ENCODE data around the gene TEC. TPM values are rescaled to one million over a fixed set of nuclear protein-coding genes. Genes with fewer than 3 reads are reported as not detected.

The TEC gene
- polyA plus RNA-seq, 1 donor = 0.37 TPM

DNA sequence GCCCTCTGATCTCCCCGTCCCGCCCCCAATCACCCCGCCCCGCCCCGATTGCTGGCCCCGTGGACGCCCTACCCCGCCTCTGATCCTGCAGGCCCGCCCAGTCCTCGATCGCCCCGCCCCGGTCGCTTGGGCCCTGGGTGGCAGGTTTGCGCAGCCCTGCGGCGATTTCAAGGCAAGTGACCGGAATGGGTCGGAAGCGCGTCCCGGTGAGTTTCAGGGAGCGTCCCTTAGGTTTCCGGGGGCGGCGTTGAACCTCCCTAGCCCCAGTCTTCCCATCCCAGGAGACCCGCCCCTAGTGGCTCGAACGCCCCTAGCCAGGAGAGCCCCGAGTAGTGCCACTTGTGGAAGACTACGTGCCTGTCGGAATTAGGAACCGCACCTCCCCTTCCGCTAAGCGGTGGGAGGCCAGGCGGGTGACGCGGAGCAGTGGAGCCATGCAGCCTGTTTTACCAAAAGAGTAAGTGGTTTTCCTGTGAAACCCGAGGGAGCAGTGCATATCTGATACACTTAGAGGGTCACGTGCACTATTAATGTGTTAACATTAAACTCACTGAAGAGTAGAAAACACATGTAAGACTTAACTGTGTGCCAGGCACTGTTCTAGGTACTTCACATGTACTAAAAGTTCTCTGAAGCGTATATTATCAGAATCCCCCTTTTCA, 354 bp upstream of the TEC start:
- no peak for DNase-seq (ENCODE audit: low read depth)

DNA sequence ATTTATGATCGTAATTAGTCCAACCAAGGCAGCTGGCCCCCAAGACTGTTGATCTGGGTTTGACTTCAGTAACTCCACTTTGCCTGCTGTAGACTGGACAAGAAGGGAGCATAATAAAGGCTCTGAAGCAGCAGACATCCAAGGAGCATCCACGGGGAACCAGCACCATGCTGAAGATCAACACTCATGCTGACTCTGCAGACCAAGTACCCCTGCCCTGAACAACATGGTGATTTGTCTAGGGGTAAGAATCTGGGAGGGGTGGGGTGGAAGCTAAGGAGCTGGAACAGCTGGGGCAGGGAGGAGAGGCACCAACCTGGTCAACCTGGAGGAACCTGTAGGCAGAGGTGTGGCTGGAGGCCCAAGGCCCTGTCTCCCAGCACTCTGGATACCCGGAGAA, 2.1 kb downstream of the TEC start:
- no peak for DNase-seq (ENCODE audit: low read depth)

DNA sequence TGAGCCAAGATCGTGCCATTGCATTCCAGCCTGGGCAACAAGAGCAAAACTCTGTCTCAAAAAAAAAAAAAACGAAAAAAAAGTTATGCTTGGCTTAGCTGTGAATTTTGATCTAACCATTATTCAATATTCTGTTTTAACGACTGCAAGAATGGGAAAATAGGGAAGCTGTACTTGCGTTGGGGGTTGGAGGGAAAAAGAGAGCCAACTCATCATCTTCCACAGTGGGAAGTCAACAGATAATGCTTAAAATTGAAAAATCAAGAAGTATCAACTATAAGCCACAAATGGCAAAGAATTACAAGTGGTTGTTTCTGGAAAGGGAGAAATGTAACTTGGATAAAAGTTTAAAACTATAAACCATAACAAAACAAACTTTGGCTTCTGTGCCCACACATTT, 2.9 kb downstream of the TEC start:
- DNase-seq (ENCODE audit: low read depth) = no peak

DNA sequence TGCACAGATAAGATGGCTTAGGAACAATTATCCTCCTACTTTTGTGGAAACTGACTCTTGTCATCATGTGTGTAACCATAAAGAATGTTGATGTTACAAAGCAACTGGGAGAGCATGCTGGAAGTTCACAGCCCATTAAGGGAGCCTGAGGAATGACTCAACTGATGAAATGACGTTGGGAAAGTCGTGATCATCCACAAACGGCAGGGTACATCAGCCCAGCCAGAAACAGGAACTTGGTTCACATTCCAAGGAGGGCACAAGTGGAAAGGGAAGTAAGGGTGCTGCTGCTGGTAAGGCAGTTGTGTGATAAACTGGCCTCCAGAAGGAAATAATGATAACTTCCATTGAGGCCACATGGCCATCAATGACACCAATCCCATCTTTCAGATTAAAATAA, 6.7 kb downstream of the TEC start:
- no peak for DNase-seq (ENCODE audit: low read depth)

DNA sequence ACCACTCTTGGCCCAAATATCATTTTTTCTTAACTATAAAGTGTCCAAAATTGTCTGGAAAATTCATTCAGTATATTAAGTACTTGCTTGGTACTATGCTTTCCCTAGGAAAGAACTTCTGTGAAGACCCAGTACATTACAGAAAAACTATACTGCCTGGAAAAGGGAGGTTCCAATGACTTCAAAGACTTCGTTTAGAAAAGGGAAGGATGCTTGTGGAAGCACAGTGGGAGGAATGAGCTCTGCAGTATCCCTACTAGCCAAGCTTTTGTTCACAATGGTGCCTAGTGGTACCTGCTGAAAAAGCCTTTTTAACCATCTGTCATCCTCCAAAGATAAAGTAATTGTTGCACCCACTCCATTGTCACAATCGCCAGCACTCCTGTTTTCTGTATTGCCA, 7.2 kb downstream of the TEC start:
- no peak for DNase-seq (ENCODE audit: low read depth)

DNA sequence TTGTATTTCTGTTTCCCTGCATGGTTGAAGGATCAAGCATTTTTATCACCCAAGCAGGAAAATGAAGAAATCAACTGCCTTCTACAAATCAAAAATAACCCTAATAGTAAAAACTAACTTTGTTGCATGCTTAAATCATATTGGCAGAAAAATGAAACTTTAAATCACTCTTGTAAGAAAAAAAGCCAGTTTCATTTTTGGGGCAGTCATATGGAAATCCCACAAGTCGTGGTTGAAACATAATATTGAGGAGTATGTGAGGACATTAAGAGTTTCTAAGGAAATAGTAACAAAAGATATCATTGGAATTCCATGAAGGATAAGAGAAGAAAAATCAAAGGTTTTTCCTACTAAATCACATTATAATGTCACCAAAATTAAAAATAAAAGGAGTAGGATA, 8.4 kb downstream of the TEC start:
- DNase-seq (ENCODE audit: low read depth) = no peak

DNA sequence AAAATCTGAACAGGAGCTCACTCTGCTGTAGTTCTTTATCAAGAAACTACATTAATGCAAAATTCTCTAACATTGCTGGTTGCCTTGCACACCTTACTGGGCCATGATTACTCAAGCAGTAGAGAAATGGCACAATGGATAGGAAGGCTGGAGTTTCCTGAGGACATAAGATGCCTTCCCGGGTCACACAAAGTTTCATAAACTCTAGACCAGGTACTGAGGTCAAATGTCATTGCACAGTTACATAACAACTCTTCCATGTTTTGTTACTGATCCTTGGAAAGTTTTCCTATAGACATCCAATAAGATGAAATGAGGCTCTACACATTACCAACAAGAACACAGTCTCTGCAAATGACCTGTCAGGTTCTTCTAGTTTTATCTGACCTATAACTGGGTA, 9.9 kb downstream of the TEC start:
- no peak for DNase-seq (ENCODE audit: low read depth)

DNA sequence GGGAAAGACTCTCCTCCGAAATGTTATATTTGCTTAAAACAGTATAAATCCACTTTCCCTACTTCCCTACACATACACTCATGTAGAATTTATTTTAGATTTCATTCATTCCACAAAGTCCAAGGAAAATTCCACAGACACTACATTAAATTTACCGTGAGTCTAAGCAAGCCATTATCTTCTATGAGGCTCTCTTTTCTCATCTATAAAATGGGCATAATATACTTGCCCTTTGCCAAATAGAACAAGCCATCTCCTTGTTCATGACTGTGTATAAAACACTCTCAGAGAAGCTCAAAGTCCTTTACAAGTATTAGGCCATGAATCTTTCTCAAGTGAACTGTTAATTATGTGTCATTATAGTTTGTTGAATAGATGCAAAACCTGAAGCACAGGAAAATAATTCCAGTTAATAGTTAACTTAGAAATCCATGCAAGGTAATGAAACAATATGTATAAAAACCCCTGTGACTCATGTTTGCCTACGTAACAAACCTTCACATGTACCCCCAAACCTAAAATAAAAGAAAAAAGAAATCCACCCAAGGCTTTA, 10.7 kb downstream of the TEC start:
- no peak for DNase-seq (ENCODE audit: low read depth)

DNA sequence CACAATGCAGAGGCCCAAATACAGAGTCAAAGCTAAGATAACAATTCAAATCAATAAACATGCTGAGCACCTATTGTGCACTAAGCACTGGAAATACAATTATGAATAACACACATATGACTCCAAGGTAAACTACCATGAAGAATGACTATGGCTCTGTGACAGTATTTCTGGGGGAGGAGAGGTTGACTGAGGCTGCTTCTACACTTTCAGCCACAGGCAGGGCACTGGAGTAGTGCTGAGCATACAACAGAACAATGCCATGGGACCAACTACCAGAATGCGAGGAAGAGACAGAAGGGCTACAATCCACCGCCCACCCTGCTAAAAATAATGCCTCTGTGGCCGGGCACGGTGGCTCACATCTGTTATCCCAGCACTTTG, 13.7 kb downstream of the TEC start:
- DNase-seq (ENCODE audit: low read depth) = no peak

DNA sequence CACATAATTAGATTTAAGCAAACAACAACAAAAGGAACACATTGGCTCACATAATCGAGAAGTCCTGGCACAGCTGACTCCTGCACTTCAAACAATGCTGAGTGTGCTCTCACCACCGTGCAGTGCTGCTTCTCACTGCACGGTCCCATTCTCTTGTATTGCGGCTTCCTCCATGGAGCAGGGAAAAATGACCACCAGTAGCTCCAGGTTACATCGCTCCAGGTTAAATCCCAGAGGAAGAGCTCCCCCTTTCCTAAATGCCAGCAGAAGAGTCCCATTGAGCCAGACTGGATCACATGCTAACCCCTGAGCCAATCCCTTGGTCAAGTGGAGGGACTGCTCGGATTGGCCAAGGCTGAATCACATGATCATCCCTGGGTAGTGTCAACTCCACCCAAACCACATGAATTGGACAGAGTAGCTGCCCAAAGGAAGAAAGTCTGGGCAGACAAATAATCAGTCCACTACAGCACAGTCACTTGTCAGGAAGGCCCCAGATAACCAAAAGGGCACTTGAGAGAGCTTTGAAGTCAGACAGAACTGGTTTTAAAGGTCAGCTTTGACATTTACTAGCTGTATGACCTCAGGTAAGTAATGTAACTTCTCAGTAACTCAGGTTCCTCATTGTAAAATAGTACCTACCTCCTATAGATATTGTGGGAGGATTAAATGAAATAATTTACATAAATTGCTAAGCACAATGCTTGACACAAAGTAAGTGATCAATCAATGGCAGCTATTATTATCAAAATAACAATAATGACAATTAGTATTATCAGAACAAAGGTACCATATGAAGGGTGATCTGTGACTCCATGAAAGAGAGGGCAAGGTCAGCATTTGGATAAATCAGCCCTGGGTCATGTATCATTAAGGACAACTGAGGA, 14.3 kb downstream of the TEC start:
- DNase-seq (ENCODE audit: low read depth) = no peak

DNA sequence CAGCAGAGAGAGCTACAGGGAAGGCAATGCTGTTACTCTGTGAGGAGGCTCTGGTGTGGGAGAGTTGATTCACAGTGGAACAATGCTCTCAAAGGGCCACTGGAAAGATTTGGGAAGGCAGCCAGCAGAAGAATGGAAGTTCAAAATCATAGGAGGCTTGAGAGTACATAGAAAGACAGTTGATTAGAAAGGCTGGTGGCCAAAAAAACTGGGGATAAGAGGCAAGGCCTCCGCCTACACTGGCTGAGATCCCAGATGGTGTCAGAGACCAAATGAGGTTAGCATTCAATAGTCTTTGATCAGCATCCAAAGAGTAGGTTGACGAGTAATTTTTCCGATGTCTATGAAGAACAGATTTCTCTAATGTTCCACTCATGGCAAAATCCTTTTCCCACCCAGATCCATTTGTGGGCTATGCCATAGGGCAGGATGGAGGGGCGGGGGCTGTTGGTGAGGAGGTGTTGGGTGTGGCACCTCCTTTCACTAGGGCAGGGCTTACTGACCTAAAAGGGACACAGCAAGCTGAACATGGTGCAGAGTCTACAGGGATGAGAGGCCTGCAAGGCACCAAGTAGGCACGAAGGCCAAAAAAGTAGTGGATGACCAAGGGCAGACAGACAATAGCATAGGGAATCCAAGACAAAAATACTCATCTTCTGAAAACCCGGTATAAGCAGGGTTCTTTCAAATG, 15.1 kb downstream of the TEC start:
- DNase-seq (ENCODE audit: low read depth) = no peak

DNA sequence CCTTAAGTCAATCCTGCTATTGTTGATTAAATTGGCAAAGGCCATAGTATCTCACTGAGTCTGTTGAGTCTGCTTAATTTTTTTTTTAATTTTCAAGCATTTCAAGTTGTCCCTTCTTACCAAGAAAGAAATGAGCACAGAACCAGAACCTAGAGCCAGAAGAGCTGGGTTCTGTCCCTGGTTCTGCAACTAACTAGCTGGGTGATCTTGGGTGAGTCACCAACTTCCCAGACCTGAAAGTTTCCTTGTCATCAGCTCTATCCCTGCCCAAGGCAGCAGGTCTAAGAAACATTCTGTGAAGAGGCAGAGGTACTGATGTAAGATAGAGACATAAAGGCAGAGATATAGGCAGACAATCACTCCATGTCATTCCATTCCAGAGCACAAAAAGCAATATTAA, 17.3 kb downstream of the TEC start:
- DNase-seq (ENCODE audit: low read depth) = no peak

DNA sequence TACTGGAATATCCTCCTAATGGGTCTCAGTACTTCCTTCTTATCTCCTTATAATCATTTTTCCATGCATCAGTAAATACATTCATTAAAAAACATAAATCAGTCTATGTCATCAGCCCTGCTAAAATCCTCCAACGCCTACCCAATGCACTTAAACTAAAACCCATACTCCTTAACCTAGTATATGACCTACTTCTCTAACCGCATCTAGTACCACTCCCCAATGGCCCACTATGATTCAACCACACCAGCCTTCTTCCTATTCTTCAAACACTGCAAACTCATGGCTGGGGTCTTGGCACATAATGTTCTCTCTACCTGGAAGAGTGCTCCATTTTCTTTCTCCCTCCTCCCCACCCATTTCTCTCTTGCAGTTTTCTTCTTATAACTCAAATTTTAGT, 18.7 kb downstream of the TEC start:
- DNase-seq (ENCODE audit: low read depth) = no peak

DNA sequence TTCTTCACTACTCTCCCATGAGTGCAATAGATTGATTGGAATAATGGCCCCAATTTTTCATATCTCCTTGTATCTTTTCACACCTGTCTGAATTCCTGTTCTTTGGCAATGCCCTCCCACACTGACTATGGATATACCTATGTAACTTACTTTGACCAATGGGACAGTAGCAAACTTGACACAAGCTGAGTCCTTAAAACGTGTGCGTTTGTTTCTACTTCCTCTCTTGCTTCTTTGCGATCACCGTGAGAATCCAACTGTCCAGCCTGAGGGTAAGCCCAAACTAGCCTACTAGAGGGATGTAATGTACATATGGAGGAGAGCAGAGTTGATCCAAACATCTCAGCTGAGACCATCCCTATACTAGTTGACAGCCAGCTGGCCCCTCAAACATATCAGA, 19.3 kb downstream of the TEC start:
- DNase-seq (ENCODE audit: low read depth) = no peak

DNA sequence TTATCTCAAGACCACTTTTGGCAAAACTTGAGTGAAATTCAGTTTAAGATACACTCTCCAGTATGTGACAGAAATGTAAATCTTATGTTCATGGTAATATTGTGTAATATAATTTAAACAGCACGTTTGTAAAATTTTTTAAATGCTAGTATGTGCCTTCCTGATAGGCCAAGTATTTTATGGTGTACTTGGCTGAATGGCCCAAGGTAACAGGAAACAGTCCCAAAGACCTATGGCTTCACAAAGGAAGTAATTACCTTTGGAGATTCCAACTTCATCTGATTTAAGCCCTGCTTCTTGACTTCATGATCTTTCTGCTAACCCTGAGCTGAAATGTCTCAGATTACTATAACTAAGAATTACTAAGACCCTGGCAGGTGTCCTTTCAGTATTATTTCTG, 20.3 kb downstream of the TEC start:
- DNase-seq (ENCODE audit: low read depth) = no peak

DNA sequence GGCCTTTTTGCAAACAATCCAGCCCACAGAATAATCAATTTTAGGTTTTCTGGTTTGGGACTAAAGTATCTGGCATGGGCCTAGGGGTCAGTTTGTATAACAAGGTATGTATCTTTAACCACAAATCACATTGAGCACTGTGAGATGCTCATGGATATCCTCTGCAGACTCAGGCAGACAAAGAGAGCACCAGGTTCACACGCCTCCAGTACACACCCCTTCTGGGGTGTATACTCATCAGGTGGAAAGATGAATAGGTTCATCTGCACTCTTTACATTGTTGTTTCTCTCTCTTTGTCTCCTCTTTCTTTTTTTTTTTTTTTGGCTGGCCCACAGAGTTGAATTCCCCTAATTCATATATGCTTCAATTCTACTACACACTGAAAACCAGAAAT, 21.1 kb downstream of the TEC start:
- DNase-seq (ENCODE audit: low read depth) = no peak

DNA sequence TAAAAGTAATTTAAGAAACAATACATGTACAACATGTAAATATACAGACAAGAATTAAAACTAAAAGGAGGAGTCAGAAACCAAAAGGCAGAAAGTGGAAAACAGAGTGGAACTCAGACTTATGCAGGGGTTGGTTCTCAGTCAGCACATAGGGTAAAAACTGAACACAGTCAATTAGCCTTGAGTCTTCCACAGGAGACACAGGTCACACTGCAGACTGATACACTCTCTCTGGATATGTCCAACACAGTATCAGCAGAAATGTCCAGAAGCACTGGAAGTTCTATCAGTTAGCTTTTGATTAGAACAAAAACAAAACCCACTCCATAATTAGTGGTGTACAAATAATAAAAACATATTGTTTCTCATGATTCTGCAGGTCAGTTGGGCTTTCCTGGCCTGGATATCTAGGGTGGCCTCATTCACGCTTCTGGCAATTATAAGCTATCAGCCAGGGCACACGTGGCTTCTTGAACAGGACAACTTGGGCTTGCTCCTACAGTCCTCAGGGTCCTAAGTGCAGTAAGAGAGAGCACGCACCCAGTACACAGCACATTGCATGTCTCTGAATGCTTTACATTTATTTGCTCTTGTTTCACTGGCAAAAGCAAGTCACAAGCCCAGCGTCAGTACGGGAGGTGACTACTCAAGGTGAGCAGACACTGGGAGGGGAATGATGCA, 21.6 kb downstream of the TEC start:
- no peak for DNase-seq (ENCODE audit: low read depth)

DNA sequence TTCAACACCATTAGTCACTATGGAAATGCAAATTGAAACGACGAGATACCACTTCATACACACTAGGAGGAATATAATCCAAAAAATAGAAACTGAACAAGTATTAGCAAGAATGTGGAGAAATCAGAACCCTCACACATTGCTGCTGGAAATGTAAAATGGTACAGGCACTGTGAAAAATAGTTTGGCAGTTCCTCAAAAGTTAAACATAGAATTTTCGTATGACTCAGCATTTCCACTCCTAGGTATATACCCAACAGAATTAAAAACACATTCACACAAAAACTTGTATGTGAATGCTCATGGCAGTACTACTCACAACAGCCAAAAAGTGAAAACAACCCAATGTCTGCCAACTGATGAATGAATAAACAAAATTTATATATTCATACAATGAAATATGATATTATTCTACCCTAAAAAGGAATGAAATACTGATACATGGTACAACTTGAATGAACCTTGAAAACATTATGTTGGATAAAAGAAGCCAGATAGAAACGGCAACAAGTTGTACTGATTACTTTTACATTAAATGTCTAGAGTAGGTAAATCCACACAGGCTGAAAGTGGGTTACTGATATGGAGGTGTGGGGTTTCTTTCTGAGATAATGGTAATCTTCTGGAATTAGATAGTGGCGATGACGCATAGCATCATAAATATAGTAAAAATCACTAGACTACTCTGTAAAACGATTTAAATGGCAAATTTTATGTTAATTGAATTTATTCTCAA, 22.3 kb downstream of the TEC start:
- DNase-seq (ENCODE audit: low read depth) = no peak

DNA sequence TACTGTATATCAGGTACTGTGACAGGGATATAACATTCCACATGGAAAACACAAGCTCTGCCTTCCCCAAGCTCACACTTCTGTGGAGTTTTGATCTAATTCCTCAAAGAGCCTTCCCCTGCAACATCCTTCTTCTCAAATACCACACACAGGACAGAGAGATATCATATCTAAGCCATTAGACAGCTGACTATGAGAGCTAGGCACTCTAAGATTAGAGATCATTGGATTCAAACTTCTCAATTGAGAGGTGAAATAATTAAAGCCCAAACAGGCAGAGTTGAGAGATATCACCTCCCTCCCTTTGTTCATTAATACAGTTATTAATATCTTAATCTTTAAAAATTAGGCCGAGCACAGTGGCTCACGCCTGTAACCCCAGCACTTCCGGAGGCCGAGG, 25.0 kb downstream of the TEC start:
- no peak for DNase-seq (ENCODE audit: low read depth)

DNA sequence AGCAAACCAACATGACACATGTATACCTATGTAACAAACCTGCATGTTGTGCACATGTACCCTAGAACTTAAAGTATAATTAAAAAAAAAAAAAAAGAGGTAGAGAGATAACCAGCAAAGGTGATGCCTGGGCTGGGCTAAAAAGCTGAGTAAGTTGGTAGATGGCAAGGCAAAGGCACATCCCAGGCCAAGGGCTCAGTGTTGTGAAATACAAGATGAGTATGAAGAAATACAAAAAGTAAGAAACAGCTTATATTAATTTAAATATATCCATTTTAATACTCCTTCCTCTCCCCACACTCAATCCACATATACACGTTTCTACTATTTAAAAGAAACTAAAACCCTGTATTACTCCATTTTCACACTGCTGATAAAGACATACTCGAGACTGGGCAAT, 25.8 kb downstream of the TEC start:
- no peak for DNase-seq (ENCODE audit: low read depth)

DNA sequence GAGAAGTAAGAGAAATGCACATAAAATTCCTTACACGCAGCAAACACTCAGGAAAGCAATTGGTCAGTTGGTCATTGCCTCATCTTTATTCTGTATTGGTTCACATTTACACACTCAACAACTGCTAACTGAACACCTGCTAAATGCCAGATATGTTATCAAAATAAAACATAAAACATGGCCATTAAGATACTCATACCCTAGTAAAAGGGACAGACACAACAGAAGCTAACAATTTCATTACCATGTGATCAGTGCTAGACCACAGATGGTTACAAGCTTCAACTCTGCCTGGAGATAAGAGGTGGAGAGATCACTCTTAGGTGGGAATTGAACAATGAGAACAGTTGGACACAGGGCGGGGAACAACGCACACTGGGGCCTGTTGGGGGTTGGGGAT, 26.2 kb downstream of the TEC start:
- no peak for DNase-seq (ENCODE audit: low read depth)

Measured in forelimb muscle (tissue), 1 donor.